ENCODE measurements around the gene GMPR2.
"Not testable (repeated sequence)": the region's sequence is repeated elsewhere in the genome, so short reads cannot be mapped to it uniquely, and the experiment has no call there.

GMPR2 gene

DNA sequence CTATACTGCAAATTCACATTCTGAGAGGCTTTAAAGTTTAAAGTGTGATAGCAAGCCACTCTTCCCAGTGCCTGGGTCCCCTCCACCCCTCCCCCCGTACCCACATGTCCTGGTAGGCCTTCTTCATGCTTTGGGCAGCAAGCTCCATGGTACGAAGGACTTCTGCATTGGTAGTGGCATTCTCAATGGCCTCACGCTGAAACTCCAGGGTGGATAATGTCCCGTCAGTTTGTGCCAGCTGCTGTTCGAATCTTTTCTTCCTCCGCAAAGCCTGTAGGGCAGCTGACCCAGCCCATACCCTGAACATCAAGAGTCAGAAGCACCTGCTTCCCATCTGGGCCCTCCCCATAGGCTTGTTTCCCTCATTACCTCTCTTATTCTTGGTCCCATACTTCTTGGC, 21.4 kb upstream of the GMPR2 start:
- H3K4me3 ChIP-seq (ENCODE audit: control insufficient read depth, low read depth, low read length): no peak overlapping the region
- no peak for DNase-seq (ENCODE audit: low read depth)
- TF ChIP-seq CTCF (IDR thresholded peaks at IDR 0.05; ENCODE audit: control insufficient read depth, insufficient read depth, low read depth, low read length, missing control alignments): no peak

DNA sequence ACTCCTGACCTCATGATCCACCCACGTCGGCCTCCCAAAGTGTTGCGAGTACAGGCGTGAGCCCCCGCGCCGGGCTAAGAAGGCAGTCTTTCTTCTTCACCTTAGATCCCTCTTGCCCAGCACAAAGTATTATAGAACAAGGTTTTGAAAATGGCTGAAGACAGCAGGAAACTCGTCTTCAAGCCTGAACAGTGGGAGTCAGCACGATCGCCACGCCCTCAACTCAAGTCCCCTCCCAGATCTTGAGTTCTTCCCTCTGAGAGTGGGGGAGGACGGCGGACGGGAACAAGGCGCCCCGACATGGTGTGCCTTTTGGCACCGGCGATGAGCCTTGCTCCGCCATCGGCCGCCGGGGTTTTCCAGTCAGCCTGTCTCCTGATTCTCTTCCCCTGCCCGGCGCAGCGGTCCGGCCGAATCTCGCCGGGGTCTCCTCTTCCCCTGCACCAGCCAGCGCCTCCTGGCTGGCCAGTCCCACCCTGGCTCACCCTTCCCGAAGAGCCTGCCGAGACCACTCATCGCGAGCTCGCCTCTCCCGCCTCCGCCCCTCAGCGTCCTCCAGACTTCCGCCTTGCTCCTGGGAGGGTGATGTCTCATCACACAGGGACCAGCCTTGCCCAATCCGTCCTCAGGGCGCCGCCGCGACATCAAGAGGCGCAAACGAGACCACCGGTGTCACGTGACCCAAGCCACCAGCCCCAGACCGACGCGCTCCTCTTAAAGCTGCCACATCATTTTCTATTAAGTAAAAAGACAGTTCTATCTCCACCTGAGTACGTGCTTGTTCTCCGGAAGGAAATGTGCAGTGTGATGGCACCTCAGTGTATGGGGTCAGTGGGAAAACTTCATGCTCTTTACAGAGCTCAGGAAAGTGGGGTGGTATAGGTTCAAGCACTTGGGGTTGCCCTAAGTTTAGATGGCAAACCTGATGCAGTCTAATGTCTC, 19.5 kb upstream of the GMPR2 start, which contains the start of gene CHMP4A:
CHMP4A (minus strand) TSS at position 565 of the 942 bp plus-strand sequence; CDS start at position 516, 49 bp downstream.
- peak within 1 kb of the TSS; percentile 80 for H3K4me3 ChIP-seq (ENCODE audit: control insufficient read depth, low read depth, low read length)
- TF ChIP-seq CTCF (IDR thresholded peaks at IDR 0.05; ENCODE audit: control insufficient read depth, insufficient read depth, low read depth, low read length, missing control alignments): peak; percentile 36
- DNase-seq (ENCODE audit: low read depth): peak; percentile 89

DNA sequence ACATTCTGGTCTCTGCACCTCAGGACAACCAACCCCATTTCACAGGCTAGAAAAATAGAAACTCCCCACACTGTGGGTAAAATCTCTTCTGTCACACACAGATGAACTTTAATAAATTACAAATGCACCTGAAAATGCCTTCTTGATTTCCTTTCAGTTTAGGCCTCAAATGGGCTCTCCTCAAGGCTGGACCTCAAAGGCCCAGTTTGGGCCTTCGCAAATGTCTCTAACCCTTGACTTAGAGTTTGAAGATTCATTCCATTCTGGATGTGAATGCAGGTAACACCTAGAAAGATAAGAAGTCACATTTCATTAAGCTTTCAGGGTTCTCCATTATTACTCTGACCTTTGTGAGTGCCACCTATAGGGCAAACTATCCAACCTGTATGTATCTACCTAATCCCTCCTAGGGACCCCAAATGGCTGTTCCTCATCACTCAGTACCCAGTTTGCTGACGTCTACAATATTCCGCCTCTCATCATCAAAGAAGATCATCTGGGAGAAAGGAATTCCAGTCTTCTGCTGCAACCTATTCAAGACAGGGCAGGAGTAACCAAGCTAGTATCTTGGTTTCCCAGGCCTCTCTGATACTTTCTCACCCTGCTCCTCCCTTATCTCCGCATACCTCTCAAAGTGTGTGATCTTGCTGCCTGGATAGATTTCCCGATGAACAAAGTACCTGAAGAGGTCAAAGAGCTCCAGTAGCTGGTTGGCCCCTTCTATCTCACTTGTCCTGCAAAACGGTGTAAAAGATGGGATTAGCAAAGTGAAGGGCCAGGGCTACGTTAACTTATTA, 18.7 kb upstream of the GMPR2 start:
- no peak for DNase-seq (ENCODE audit: low read depth)
- no peak for TF ChIP-seq CTCF (IDR thresholded peaks at IDR 0.05; ENCODE audit: control insufficient read depth, insufficient read depth, low read depth, low read length, missing control alignments)
- peak overlapping the region; percentile 80 for H3K4me3 ChIP-seq (ENCODE audit: control insufficient read depth, low read depth, low read length)

GRCh38 chr14:24215495-24216344, 17.0 kb upstream of the GMPR2 start, which contains the start of gene MDP1:
Gene MDP1, minus strand, starts transcription at chr14:24216066. Its CDS starts 111 bp downstream, at chr14:24215955.
- TF ChIP-seq CTCF (IDR thresholded peaks at IDR 0.05; ENCODE audit: control insufficient read depth, insufficient read depth, low read depth, low read length, missing control alignments): peak; percentile 54
- DNase-seq (ENCODE audit: low read depth): peak; percentile 59
- peak within 1 kb of the TSS; percentile 63 for H3K4me3 ChIP-seq (ENCODE audit: control insufficient read depth, low read depth, low read length)

DNA sequence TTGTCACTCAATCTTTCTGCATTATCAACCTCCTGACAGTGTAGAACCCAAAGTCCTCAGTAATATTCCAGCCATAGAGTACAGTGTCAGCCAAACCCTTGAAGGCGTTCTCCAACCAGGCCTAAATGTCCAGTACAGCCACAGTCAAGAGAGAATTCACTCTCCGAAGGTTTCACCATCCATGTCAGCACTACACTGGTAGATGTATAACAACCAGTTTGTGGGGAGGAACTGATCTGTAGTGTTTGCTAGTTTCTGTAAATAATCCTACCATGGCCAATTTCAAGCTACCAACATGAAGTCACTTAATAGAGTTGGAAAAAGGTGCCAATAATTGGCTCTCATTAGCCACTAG, 16.4 kb upstream of the GMPR2 start:
- TF ChIP-seq CTCF (IDR thresholded peaks at IDR 0.05; ENCODE audit: control insufficient read depth, insufficient read depth, low read depth, low read length, missing control alignments): no peak
- no peak for DNase-seq (ENCODE audit: low read depth)
- peak overlapping the region; percentile 63 for H3K4me3 ChIP-seq (ENCODE audit: control insufficient read depth, low read depth, low read length)

DNA sequence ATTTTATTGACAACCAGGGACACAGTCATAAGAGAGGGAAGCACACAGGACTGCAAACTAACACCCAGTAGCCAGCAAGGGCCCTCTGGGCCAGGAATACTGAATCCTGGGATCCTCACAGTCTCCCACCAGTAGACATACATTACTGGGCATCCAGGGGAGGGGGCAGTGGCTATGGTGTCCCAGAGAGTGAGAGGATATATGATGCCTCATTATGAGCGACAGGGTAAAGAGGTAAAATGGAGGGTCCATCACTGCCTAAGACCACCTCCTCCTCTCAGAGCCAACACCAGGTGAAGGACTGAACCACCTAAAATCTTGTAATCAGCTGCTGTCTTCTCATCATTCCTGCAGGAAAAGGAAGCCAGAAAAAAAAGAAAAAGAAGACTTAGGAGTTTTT, 15.9 kb upstream of the GMPR2 start:
- H3K4me3 ChIP-seq (ENCODE audit: control insufficient read depth, low read depth, low read length); DNase-seq (ENCODE audit: low read depth): not testable (repeated sequence)

All from AG09309 (cell line).